Smooth muscle cell (in vitro differentiated cells): Measurements from ENCODE around the gene TYMP. TPM values are rescaled to one million over a fixed set of nuclear protein-coding genes. Genes with fewer than 3 reads are reported as not detected.

Source experiments
- DNase-seq: peaks from one replicate; lab custom pipeline; 2025; ENCODE audit not compliant: unreplicated experiment; lab: John Stamatoyannopoulos, UW
- H2AFZ ChIP-seq: fragments of 200-600 bp; sonication (generic); 2 replicates; pipeline ENCODE4 v1.6.0; 2016; ENCODE audit warnings: antibody characterized with exemption, low read depth, mild to moderate bottlenecking
- H3F3A ChIP-seq: fragments of 200-600 bp; sonication (generic); 2 replicates; pipeline ENCODE4 v1.6.0; 2017; ENCODE audit warnings: antibody characterized with exemption, low read depth
- H3K27ac ChIP-seq: fragments of 200-600 bp; sonication (generic); 2 replicates; pipeline ENCODE4 v1.5.1; 2016; ENCODE audit warnings: low read depth, mild to moderate bottlenecking
- H3K27me3 ChIP-seq: fragments of 200-600 bp; sonication (generic); 2 replicates; pipeline ENCODE4 v1.6.1; 2016; ENCODE audit warnings: low read depth, mild to moderate bottlenecking
- H3K36me3 ChIP-seq: fragments of 200-600 bp; sonication (generic); 2 replicates; pipeline ENCODE4 v1.5.1; 2016; ENCODE audit warnings: low read depth
- H3K4me1 ChIP-seq: fragments of 200-600 bp; sonication (generic); 2 replicates; pipeline ENCODE4 v1.5.1; 2016; ENCODE audit warnings: low read depth
- H3K4me2 ChIP-seq: fragments of 200-600 bp; sonication (generic); 2 replicates; pipeline ENCODE4 v1.6.0; 2016; ENCODE audit warnings: mild to moderate bottlenecking
- H3K4me3 ChIP-seq: fragments of 200-600 bp; sonication (generic); 2 replicates; pipeline ENCODE4 v1.5.1; 2016; ENCODE audit warnings: mild to moderate bottlenecking
- H3K79me2 ChIP-seq: fragments of 200-600 bp; sonication (generic); 2 replicates; pipeline ENCODE4 v1.6.0; 2016; ENCODE audit warnings: low read depth, mild to moderate bottlenecking
- H3K9ac ChIP-seq: fragments of 200-600 bp; sonication (generic); 2 replicates; pipeline ENCODE4 v1.6.0; 2016; ENCODE audit warnings: low read depth
- H3K9me3 ChIP-seq: fragments of 200-600 bp; sonication (generic); replicated peaks from 2 replicates; pipeline ENCODE4 v1.5.1; 2016; ENCODE audit warnings: low read depth
- H4K20me1 ChIP-seq: fragments of 200-600 bp; sonication (generic); 2 replicates; pipeline ENCODE4 v1.6.0; 2016; ENCODE audit warnings: low read depth
- CTCF ChIP-seq: fragments of 200-600 bp; sonication (generic); IDR thresholded peaks from 2 replicates; pipeline ENCODE4 v1.5.1; 2017; ENCODE audit warnings: borderline replicate concordance, mild to moderate bottlenecking, antibody characterized with exemption; ENCODE audit not compliant: insufficient read depth, poor library complexity, severe bottlenecking
- WGBS: methylation state at CpG from one replicate; pipeline ENCODE4 v1.1.7; 2016; ENCODE audit warnings: low lambda C conversion rate; 5-methylcytosine and 5-hydroxymethylcytosine counted together
- polyA plus RNA-seq: library from polyadenylated mRNA; unstranded; fragments of >200 nt; fragmentation: Nextera tagmentation; extraction: Ambion mirVana; gene quantifications from 2 replicates; pipeline ENCODE4 v1.2.1, GENCODE V29; 2016
- total RNA-seq: library from RNA; depleted of rRNA; stranded (reverse); fragments of >200 nt; gene quantifications from 2 replicates; pipeline ENCODE4 v1.2.3, GENCODE V29; 2014

TYMP gene
- total and polyA plus RNA-seq, 2 experiments from 2014 or later = 87.4 to 287 TPM

DNA sequence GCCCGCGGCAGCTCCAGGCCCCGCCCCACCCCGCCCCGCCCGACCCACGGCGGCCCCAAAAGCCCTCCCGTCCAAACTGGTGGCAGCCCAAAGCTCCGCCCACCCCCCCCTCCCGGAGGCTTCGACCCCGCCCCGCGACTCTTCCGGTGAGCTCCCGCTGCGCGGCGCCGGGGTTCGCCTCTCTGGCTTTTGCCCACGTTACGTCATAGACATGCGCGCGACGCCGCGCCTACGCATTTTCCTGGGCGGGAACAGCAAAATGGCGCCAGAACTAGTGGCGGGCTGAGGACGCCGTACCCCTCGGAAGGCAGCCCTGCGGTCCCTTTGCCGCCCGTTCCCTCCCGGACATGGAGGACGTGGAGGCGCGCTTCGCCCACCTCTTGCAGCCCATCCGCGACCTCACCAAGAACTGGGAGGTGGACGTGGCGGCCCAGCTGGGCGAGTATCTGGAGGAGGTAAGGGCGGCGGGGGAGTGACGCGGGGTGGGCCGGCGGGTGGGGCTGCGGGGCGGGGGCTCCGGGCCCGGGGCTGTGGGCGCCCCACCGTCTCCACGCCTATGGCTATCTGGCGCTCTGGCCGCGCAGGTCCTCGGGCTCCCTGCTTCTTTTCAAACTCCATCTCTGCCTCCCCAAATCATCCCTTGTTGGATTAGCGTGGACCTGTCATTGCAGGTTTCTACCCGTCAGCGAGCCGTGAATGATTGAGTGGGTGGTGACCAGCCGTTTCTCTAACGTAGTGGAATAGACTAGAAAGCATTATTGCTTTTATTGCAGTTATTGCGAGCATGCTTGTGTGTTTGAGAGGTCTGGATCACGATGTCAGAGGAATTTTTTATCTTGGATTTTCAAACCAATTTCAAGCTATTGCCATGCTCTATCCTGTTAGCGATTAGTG is 21.6 kb downstream of the TYMP start, which contains the start of gene NCAPH2:
NCAPH2 (plus strand) TSS at position 234 of the 894 bp plus-strand sequence; CDS start at position 348, 114 bp downstream.
- Histone ChIP-seq H3K79me2 (peaks cover 65% of the 10 kb centered on the region), H4K20me1 (peaks cover 15% of the 10 kb centered on the region), H3K9ac (peak within 1 kb of the TSS; percentile 89), H3K27me3 (no peaks in the 10 kb centered on the region), H2AFZ (peak within 1 kb of the TSS; percentile 79), H3K4me1 (peaks cover 12% of the 10 kb centered on the region), H3K27ac (peak within 1 kb of the TSS; percentile 87), H3K9me3 (no peaks in the 10 kb centered on the region), H3F3A (peaks cover 6% of the 10 kb centered on the region), H3K36me3 (no peaks in the 10 kb centered on the region), H3K4me3 (peak within 1 kb of the TSS; percentile 99), H3K4me2 (peak within 1 kb of the TSS; percentile 95)
- DNase-seq = peak; percentile 96
- 3% methylated on average over 57 of the region's 76 CpGs for WGBS
- TF ChIP-seq CTCF = no peak

- Histone ChIP-seq H3K4me3 (peak within 1 kb of the TSS; percentile 99), H3K36me3 (no peaks in the 10 kb centered on the region), H3K4me2 (peak within 1 kb of the TSS; percentile 95), H2AFZ (peak within 1 kb of the TSS; percentile 79), H3K9ac (peak within 1 kb of the TSS; percentile 89), H3F3A (peaks cover 6% of the 10 kb centered on the region), H3K4me1 (peaks cover 12% of the 10 kb centered on the region), H3K79me2 (peaks cover 58% of the 10 kb centered on the region), H4K20me1 (peaks cover 8% of the 10 kb centered on the region), H3K27ac (peak within 1 kb of the TSS; percentile 87), H3K27me3 (no peaks in the 10 kb centered on the region), H3K9me3 (no peaks in the 10 kb centered on the region)
- DNase-seq = no peak
- WGBS = under 1% methylated on average over 14 of the region's 62 CpGs
- no peak for TF ChIP-seq CTCF
Measured at GRCh38 chr22:50507421-50507990, 22.3 kb downstream of the TYMP start, which contains the start of gene LMF2. Gene LMF2, minus strand, starts transcription at chr22:50507702. Its CDS starts 27 bp downstream, at chr22:50507675.

DNA sequence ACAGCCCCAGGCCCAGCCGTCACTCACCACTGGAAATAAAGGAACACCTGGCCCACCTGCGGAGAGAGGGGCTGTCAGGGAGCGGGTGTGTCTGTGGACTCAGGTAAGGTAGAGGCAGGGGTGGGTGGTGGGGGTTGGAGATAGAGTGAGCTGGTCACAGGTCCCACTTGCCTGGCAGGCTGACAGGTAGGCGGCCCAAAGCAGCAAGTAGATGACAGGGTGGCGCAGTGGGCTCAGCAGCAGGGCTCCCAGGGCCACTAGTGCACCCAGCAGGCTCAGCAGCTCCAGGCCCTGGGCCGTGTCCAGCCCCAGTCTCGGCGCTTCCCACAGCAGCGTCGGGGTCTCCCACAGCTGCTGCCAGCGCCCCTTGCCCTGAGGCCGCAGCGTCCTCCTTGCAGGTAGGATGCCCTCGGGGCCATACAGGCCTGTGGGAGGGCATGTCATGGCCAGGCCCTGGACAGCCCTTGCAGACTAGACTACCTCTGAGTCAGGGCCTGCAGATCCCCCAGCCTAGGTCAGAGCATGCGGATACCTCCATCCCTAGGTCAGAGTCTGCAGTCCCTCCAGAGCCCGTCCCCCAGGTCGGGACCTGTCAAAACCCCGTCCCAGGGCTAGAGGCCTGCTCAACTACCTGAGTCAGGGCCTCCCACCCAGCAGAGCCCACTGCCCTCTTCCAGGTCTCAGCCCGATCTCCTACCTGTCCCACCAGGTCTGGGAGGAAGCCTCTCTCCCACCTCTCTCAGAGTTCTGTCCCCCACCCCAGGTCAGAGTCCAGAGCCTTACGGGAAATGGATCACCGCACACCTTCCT is 23.0 kb downstream of the TYMP start:
- peak overlapping the region; percentile 99 for H3K4me3 ChIP-seq
- H4K20me1 ChIP-seq = peaks cover 6% of the 10 kb centered on the region
- TF ChIP-seq CTCF = no peak
- H2AFZ ChIP-seq = peak overlapping the region; percentile 79
- H3K27me3 ChIP-seq = no peaks in the 10 kb centered on the region
- H3K9ac ChIP-seq = peak overlapping the region; percentile 89
- no peaks in the 10 kb centered on the region for H3K36me3 ChIP-seq
- peak overlapping the region; percentile 95 for H3K4me2 ChIP-seq
- no peaks in the 10 kb centered on the region for H3K9me3 ChIP-seq
- 41% methylated on average over 19 of the region's 21 CpGs for WGBS
- H3K79me2 ChIP-seq = peaks cover 51% of the 10 kb centered on the region
- peak overlapping the region; percentile 64 for H3K27ac ChIP-seq
- peaks cover 6% of the 10 kb centered on the region for H3F3A ChIP-seq
- H3K4me1 ChIP-seq = peaks cover 12% of the 10 kb centered on the region
- DNase-seq = no peak
